ENCODE results near the gene DTD2. TPM values are rescaled to one million over a fixed set of nuclear protein-coding genes. Genes with fewer than 3 reads are reported as not detected.
A peak's percentile ranks its signal among the peaks of the same experiment; 100 is the strongest.
"Not testable (repeated sequence)": the region's sequence is repeated elsewhere in the genome, so short reads cannot be mapped to it uniquely, and the experiment has no call there.

Gene DTD2
- 45.5 and 51.5 TPM in 2 replicates for total RNA-seq (2014; rRNA removed; shearing (Covaris generic))
- 38.7 and 47.1 TPM in 2 replicates for polyA plus RNA-seq (2015; cell fraction: cytosol; rRNA removed)
- 8.7 and 15.1 TPM in 2 replicates for polyA plus RNA-seq (2015; cell fraction: nucleus; rRNA removed)

- DNase-seq (ENCODE audit: low read depth, low spot score), result peak; percentile 93
- in situ Hi-C loops (cut with HindIII; ENCODE audit: low pct_unique_long_range_greater_than_20kb, low sequenced_read_pairs), result no loop called here
These were observed at the start of gene DTD2 for GRCh38 chr14:31456841-31457664. Gene DTD2, minus strand, starts transcription at chr14:31457506. Its CDS starts 113 bp downstream, at chr14:31457393.

GRCh38 chr14:31505411-31505810, 48.1 kb upstream of the DTD2 start:
- no peak for DNase-seq (ENCODE audit: low read depth, low spot score)
- in situ Hi-C loops (cut with HindIII; ENCODE audit: low pct_unique_long_range_greater_than_20kb, low sequenced_read_pairs), result no loop called here

- in situ Hi-C loops (cut with HindIII; ENCODE audit: low pct_unique_long_range_greater_than_20kb, low sequenced_read_pairs), result no loop called here
- DNase-seq (ENCODE audit: low read depth, low spot score), result no peak
These were observed 44.6 kb upstream of the DTD2 start for GRCh38 chr14:31501870-31502269.

- no peak for DNase-seq (ENCODE audit: low read depth, low spot score)
- in situ Hi-C loops (cut with HindIII; ENCODE audit: low pct_unique_long_range_greater_than_20kb, low sequenced_read_pairs), result no loop called here
These were observed 35.6 kb upstream of the DTD2 start for GRCh38 chr14:31492759-31493498.

GRCh38 chr14:31489691-31490090, 32.4 kb upstream of the DTD2 start:
- in situ Hi-C loops (cut with HindIII; ENCODE audit: low pct_unique_long_range_greater_than_20kb, low sequenced_read_pairs), result no loop called here

GRCh38 chr14:31487886-31488285, 30.6 kb upstream of the DTD2 start, which contains the start of gene GPR33:
Gene GPR33, minus strand, starts transcription at chr14:31488039. Its CDS starts 4,074 bp downstream, at chr14:31483965.
- DNase-seq (ENCODE audit: low read depth, low spot score), result no peak
- in situ Hi-C loops (cut with HindIII; ENCODE audit: low pct_unique_long_range_greater_than_20kb, low sequenced_read_pairs), result no loop called here

More at GRCh38 chr14:31489691-31490090, 32.4 kb upstream of the DTD2 start:
- no peak for DNase-seq (ENCODE audit: low read depth, low spot score)

- DNase-seq (ENCODE audit: low read depth, low spot score), result no peak
- in situ Hi-C loops (cut with HindIII; ENCODE audit: low pct_unique_long_range_greater_than_20kb, low sequenced_read_pairs), result no loop called here
These were observed 29.5 kb upstream of the DTD2 start for GRCh38 chr14:31486764-31487163.

- DNase-seq (ENCODE audit: low read depth, low spot score), result no peak
- in situ Hi-C loops (cut with HindIII; ENCODE audit: low pct_unique_long_range_greater_than_20kb, low sequenced_read_pairs), result no loop called here
These were observed 27.4 kb upstream of the DTD2 start for GRCh38 chr14:31484754-31485153.

GRCh38 chr14:31480156-31480555, 22.9 kb upstream of the DTD2 start:
- in situ Hi-C loops (cut with HindIII; ENCODE audit: low pct_unique_long_range_greater_than_20kb, low sequenced_read_pairs), result no loop called here

GRCh38 chr14:31479027-31479426, 21.7 kb upstream of the DTD2 start:
- DNase-seq (ENCODE audit: low read depth, low spot score), result peak; percentile 59
- in situ Hi-C loops (cut with HindIII; ENCODE audit: low pct_unique_long_range_greater_than_20kb, low sequenced_read_pairs), result no loop called here

More at GRCh38 chr14:31480156-31480555, 22.9 kb upstream of the DTD2 start:
- DNase-seq (ENCODE audit: low read depth, low spot score), result no peak

- no peak for DNase-seq (ENCODE audit: low read depth, low spot score)
These were observed 19.9 kb upstream of the DTD2 start for GRCh38 chr14:31477248-31477647.

GRCh38 chr14:31476131-31476866, 19.0 kb upstream of the DTD2 start:
- in situ Hi-C loops (cut with HindIII; ENCODE audit: low pct_unique_long_range_greater_than_20kb, low sequenced_read_pairs), result no loop called here
- DNase-seq (ENCODE audit: low read depth, low spot score), result no peak

More at GRCh38 chr14:31477248-31477647, 19.9 kb upstream of the DTD2 start:
- in situ Hi-C loops (cut with HindIII; ENCODE audit: low pct_unique_long_range_greater_than_20kb, low sequenced_read_pairs), result no loop called here

GRCh38 chr14:31466554-31466953, 9.2 kb upstream of the DTD2 start:
- in situ Hi-C loops (cut with HindIII; ENCODE audit: low pct_unique_long_range_greater_than_20kb, low sequenced_read_pairs), result no loop called here
- no peak for DNase-seq (ENCODE audit: low read depth, low spot score)

- in situ Hi-C loops (cut with HindIII; ENCODE audit: low pct_unique_long_range_greater_than_20kb, low sequenced_read_pairs), result no loop called here
- DNase-seq (ENCODE audit: low read depth, low spot score), result no peak
These were observed 7.8 kb upstream of the DTD2 start for GRCh38 chr14:31465111-31465510.

GRCh38 chr14:31462450-31462849, 5.1 kb upstream of the DTD2 start:
- in situ Hi-C loops (cut with HindIII; ENCODE audit: low pct_unique_long_range_greater_than_20kb, low sequenced_read_pairs), result not testable (repeated sequence)

GRCh38 chr14:31461545-31461944, 4.2 kb upstream of the DTD2 start:
- in situ Hi-C loops (cut with HindIII; ENCODE audit: low pct_unique_long_range_greater_than_20kb, low sequenced_read_pairs), result no loop called here
- DNase-seq (ENCODE audit: low read depth, low spot score), result no peak

More at GRCh38 chr14:31462450-31462849, 5.1 kb upstream of the DTD2 start:
- DNase-seq (ENCODE audit: low read depth, low spot score), result not testable (repeated sequence)
